Subcutaneous adipose tissue (tissue), 4 donors: ENCODE measurements around the gene SLC25A29. TPM values are rescaled to one million over a fixed set of nuclear protein-coding genes. Genes with fewer than 3 reads are reported as not detected.

Source experiments
- total RNA-seq, 4 donors: library from RNA; depleted of rRNA; stranded (reverse); fragments of >200 nt; gene quantifications; one replicate each; pipeline ENCODE4 v1.1.0, GENCODE V29; 2016
- TF ChIP-seq, protein P1 (sequence below): fragments of 450-650 bp; IDR thresholded peaks from one replicate; pipeline ENCODE4 v1.5.1; 2016; ENCODE audit warnings: low read depth, mild to moderate bottlenecking, control low read depth, antibody characterized with exemption, moderate library complexity

SLC25A29 gene
- total RNA-seq, 4 donors from 2014 or later = 17.1 to 80.6 (median 42.5) TPM

DNA sequence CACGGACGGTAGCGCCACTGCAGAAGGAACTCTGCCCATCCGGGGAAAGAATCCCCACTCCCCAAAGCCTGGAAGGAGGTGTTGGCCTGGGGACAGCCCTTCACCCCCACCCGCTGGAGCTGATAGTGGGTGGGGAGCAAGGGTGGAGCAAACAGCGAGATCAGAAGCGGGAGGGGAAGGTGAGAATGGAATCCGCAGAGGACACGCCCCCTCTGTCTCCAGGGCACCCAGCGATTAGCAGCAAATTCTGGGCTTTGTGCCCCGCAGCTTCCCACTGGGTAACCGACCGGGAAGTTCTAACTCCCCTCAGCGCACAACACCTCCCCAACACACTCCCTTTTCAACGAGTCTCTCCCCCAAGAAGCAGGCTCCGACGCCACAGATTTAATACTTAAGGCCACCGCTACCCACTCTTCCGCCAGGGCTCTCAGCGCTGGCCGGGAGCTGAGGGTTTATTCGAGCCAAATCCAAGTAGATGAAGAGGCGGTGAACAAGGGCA is 1.4 kb downstream of the SLC25A29 start:
- TF ChIP-seq, protein P1, sequence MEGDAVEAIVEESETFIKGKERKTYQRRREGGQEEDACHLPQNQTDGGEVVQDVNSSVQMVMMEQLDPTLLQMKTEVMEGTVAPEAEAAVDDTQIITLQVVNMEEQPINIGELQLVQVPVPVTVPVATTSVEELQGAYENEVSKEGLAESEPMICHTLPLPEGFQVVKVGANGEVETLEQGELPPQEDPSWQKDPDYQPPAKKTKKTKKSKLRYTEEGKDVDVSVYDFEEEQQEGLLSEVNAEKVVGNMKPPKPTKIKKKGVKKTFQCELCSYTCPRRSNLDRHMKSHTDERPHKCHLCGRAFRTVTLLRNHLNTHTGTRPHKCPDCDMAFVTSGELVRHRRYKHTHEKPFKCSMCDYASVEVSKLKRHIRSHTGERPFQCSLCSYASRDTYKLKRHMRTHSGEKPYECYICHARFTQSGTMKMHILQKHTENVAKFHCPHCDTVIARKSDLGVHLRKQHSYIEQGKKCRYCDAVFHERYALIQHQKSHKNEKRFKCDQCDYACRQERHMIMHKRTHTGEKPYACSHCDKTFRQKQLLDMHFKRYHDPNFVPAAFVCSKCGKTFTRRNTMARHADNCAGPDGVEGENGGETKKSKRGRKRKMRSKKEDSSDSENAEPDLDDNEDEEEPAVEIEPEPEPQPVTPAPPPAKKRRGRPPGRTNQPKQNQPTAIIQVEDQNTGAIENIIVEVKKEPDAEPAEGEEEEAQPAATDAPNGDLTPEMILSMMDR = no peak

- TF ChIP-seq, protein P1 = no peak
Measured at GRCh38 chr14:100303925-100304324, 2.3 kb downstream of the SLC25A29 start.

- TF ChIP-seq, protein P1 = no peak
Measured at GRCh38 chr14:100303179-100303578, 3.1 kb downstream of the SLC25A29 start.

GRCh38 chr14:100302616-100303015 is 3.6 kb downstream of the SLC25A29 start:
- TF ChIP-seq, protein P1 = no peak

- TF ChIP-seq, protein P1 = no peak
Measured at GRCh38 chr14:100299238-100299560, 7.0 kb downstream of the SLC25A29 start.

DNA sequence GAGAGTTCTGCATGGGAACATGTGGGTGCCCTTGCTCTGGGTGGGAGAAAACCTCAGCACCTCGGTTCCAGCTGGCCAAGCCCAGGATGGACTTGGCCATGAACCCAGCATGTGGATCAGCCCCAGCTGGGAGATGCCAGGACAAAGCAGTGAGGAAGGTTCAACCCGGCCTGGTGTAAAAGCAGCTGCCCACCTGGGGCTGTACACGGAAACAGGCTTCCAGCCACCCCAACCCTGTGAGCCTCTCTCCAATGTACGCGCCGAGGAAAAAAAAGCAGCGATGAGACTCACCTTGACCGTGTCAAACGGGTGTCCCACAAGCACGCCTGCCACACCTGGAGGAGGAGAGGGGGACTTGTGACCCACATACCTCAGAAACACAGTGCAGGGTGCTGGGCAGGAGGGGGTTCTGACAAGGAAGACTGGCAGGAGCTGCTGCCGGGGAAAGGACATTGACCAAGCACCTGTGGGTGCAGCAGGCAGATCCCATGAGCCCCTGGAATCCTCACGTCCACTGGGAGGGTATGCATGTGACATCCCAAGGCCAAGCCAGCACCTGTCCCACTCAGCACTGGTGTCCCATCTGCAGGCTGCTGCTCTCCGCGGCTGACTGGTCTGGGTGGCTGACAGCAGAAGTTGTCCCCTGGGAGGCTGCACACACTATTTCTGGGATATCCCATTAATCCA is 7.5 kb downstream of the SLC25A29 start:
- TF ChIP-seq, protein P1 = no peak

- TF ChIP-seq, protein P1 = no peak
Measured at GRCh38 chr14:100297320-100298300, 8.6 kb downstream of the SLC25A29 start.
